PC-9 (cell line): Measurements from ENCODE around the gene ASIC1. TPM values are rescaled to one million over a fixed set of nuclear protein-coding genes. Genes with fewer than 3 reads are reported as not detected.

Experiments
- BruUV-seq: library from RNA; stranded (reverse); fragments of 400-500 nt; replicated peaks from 2 replicates; lab custom pipeline; 2021; lab: Mats Ljungman, UMichigan
- CTCF ChIA-PET: fragments of 300-600 bp; sonication (Branson Sonifier 250); formaldehyde crosslinking; loops from one replicate; lab custom pipeline; 2022; ENCODE audit warnings: antibody characterized with exemption; lab: Charles Lee
- POLR2A ChIA-PET: fragments of 300-600 bp; sonication (Branson Sonifier 250); formaldehyde crosslinking; loops from one replicate; lab custom pipeline; 2022; ENCODE audit warnings: antibody characterized with exemption; ENCODE audit not compliant: unreplicated experiment; lab: Charles Lee
- DNase-seq, 2 experiments: peaks; one replicate each; pipeline versions ENCODE4 v3.0.0 to v3.0.0-alpha.2; 2015 to 2022; ENCODE audit warnings: mixed read lengths in 1 of 2
- H2AFZ ChIP-seq: fragments of 200-600 bp; sonication (generic); 2 replicates; pipeline ENCODE4 v1.8.1; 2017; ENCODE audit warnings: antibody characterized with exemption
- H3F3A ChIP-seq: fragments of 200-600 bp; sonication (generic); 2 replicates; pipeline ENCODE4 v1.8.1; 2017; ENCODE audit warnings: antibody characterized with exemption, mild to moderate bottlenecking, low read depth; ENCODE audit not compliant: insufficient read depth
- H3K27ac ChIP-seq: fragments of 200-600 bp; sonication (generic); 2 replicates; pipeline ENCODE4 v1.6.1; 2016; ENCODE audit warnings: mixed run types
- H3K27me3 ChIP-seq: fragments of 200-600 bp; sonication (generic); 2 replicates; pipeline ENCODE4 v1.6.1; 2016; ENCODE audit warnings: low read depth, mixed run types; ENCODE audit not compliant: insufficient read depth
- H3K36me3 ChIP-seq: fragments of 200-600 bp; sonication (generic); 2 replicates; pipeline ENCODE4 v1.6.1; 2016; ENCODE audit warnings: low read depth, mixed run types
- H3K4me1 ChIP-seq: fragments of 200-600 bp; sonication (generic); replicated peaks from 2 replicates; pipeline ENCODE4 v1.6.1; 2016; ENCODE audit warnings: mixed run types; ENCODE audit not compliant: insufficient read depth
- H3K4me2 ChIP-seq: fragments of 200-600 bp; sonication (generic); 2 replicates; pipeline ENCODE4 v1.6.1; 2017; ENCODE audit warnings: mixed run types
- H3K4me3 ChIP-seq: fragments of 200-600 bp; sonication (generic); 2 replicates; pipeline ENCODE4 v1.6.1; 2016; ENCODE audit warnings: mixed run types
- H3K79me2 ChIP-seq: fragments of 200-600 bp; sonication (generic); 2 replicates; pipeline ENCODE4 v1.6.1; 2017; ENCODE audit warnings: low read depth, mixed run types
- H3K9me2 ChIP-seq: fragments of 200-600 bp; sonication (generic); 2 replicates; pipeline ENCODE4 v1.8.1; 2017; ENCODE audit warnings: mild to moderate bottlenecking; ENCODE audit not compliant: insufficient read depth
- H3K9me3 ChIP-seq: fragments of 200-600 bp; sonication (generic); 2 replicates; pipeline ENCODE4 v1.8.1; 2016; ENCODE audit warnings: low read depth; ENCODE audit not compliant: insufficient read depth
- H4K20me1 ChIP-seq: fragments of 200-600 bp; sonication (generic); 2 replicates; pipeline ENCODE4 v1.8.1; 2017; ENCODE audit not compliant: insufficient read depth
- CTCF ChIP-seq: fragments of 200-600 bp; sonication (generic); conservative IDR thresholded peaks from 2 replicates; pipeline ENCODE4 v1.6.1; 2017; ENCODE audit warnings: mixed run types, antibody characterized with exemption, mild to moderate bottlenecking, moderate library complexity
- EZH2 ChIP-seq: fragments of 200-600 bp; sonication (generic); IDR thresholded peaks from 2 replicates; pipeline ENCODE4 v1.8.0; 2017; ENCODE audit warnings: antibody characterized with exemption, low read depth
- intact Hi-C: fragments of 100-400 bp; cut with micrococcal nuclease; formaldehyde crosslinking; loops from one replicate; pipeline ENCODE4 v1.10.0; 2022; ENCODE audit not compliant: unreplicated experiment
- total RNA-seq: library from RNA; stranded (reverse); gene quantifications from 2 replicates; pipeline ENCODE4 v1.2.3, GENCODE V29; 2021

Gene ASIC1
- total RNA-seq, 1 experiment from 2014 or later, result 3.5 TPM

GRCh38 chr12:50090391-50090790 is 33.0 kb downstream of the ASIC1 start:
- Histone ChIP-seq H3K36me3 (peaks cover 19% of the 10 kb centered on the region), H3K9me2 (no peaks in the 10 kb centered on the region), H3F3A (peaks cover 28% of the 10 kb centered on the region), H3K27ac (no peak overlapping the region), H3K27me3 (no peaks in the 10 kb centered on the region), H3K4me1 (peaks cover 20% of the 10 kb centered on the region), H3K4me3 (no peak overlapping the region), H3K79me2 (peaks cover 6% of the 10 kb centered on the region; the same call in 1 of the 2 replicates), H3K9me3 (no peaks in the 10 kb centered on the region), H4K20me1 (no peaks in the 10 kb centered on the region; the same call in 1 of the 2 replicates), H2AFZ (no peak overlapping the region), H3K4me2 (no peak overlapping the region)
- ChIA-PET CTCF (interaction anchor here (0.5 to 1.5 kb wide), 3 partner anchors 19 to 480 kb away, joined by 3 to 5 read pairs (median 5); no protein-coding TSS in a partner anchor), POLR2A (interaction anchor here (0.6 kb wide), 1 partner anchor 99 kb away, joined by 4 read pairs; no protein-coding TSS in a partner anchor)
- BruUV-seq, result no TSS peak
- intact Hi-C loops, result no loop called here
- no peak for DNase-seq
- no peak for TF ChIP-seq CTCF

- intact Hi-C loops, result no loop called here
- Histone ChIP-seq H3K4me3 (no peak overlapping the region), H3K36me3 (peaks cover 14% of the 10 kb centered on the region; the same call in 1 of the 2 replicates), H3K9me2 (no peaks in the 10 kb centered on the region), H3K4me1 (no peaks in the 10 kb centered on the region), H3K79me2 (no peaks in the 10 kb centered on the region), H3K27me3 (no peaks in the 10 kb centered on the region), H3K9me3 (no peaks in the 10 kb centered on the region), H3K27ac (no peak overlapping the region), H2AFZ (no peak overlapping the region), H3F3A (peaks cover 9% of the 10 kb centered on the region; the same call in 1 of the 2 replicates), H3K4me2 (no peak overlapping the region), H4K20me1 (no peaks in the 10 kb centered on the region)
- ChIA-PET CTCF (no interaction called here), POLR2A (no interaction called here)
- no TSS peak for BruUV-seq
- no peak for DNase-seq
- no peak for TF ChIP-seq CTCF
- no peak for TF ChIP-seq EZH2
Measured at GRCh38 chr12:50097952-50098351, 40.6 kb downstream of the ASIC1 start.

GRCh38 chr12:50099302-50100008 is 42.1 kb downstream of the ASIC1 start:
- no peaks in the 10 kb centered on the region for H3K9me3 ChIP-seq
- no peak overlapping the region for H2AFZ ChIP-seq
- peaks cover 14% of the 10 kb centered on the region; the same call in 1 of the 2 replicates for H3K36me3 ChIP-seq
- no peak overlapping the region for H3K4me2 ChIP-seq
- H3K27me3 ChIP-seq, result no peaks in the 10 kb centered on the region
- peaks cover 9% of the 10 kb centered on the region; the same call in 1 of the 2 replicates for H3F3A ChIP-seq
- BruUV-seq, result no TSS peak
- H3K27ac ChIP-seq, result no peak overlapping the region
- no peaks in the 10 kb centered on the region for H3K9me2 ChIP-seq
- DNase-seq, result no peak
- no peak for TF ChIP-seq EZH2
- no peak for TF ChIP-seq CTCF
- CTCF ChIA-PET, result no interaction called here
- H3K4me3 ChIP-seq, result no peak overlapping the region
- intact Hi-C loops, result no loop called here
- H3K4me1 ChIP-seq, result no peaks in the 10 kb centered on the region
- H4K20me1 ChIP-seq, result no peaks in the 10 kb centered on the region
- POLR2A ChIA-PET, result no interaction called here
- no peaks in the 10 kb centered on the region for H3K79me2 ChIP-seq
